A549 (cell line): ENCODE results near the gene PBX1. TPM values are rescaled to one million over a fixed set of nuclear protein-coding genes. Genes with fewer than 3 reads are reported as not detected.

Experiments used
- ATAC-seq, 2 experiments: fragments of 200-7000 bp in 1 of 2; fragments of >200 bp in 1 of 2; cut with Nextera tagmentation in 1 of 2; cut with Tn5 transposase in 1 of 2; 3 replicates each; pipeline versions ENCODE4 v1.8.0 to v1.9.1; 2018 to 2020; ENCODE audit warnings: mild to moderate bottlenecking in 1 of 2, moderate library complexity in 1 of 2
- CTCF ChIA-PET: fragments of 300-600 bp; sonication (Branson Sonifier 250); formaldehyde crosslinking; extraction: SDS; loops from one replicate; lab custom pipeline; 2021; ENCODE audit warnings: antibody characterized with exemption, inconsistent platforms; lab: Yijun Ruan, JAX
- POLR2A ChIA-PET: fragments of 350-600 bp; formaldehyde crosslinking; extraction: SDS; loops from one replicate; lab custom pipeline; 2021; ENCODE audit warnings: antibody characterized with exemption, inconsistent platforms; lab: Yijun Ruan, JAX
- DNase-seq, 2 experiments: peaks; one replicate each; pipeline versions ENCODE4 v3.0.0 to v3.0.0-alpha.2; 2011 to 2016; ENCODE audit warnings: low read depth in 1 of 2, low spot score in 1 of 2
- FAIRE-seq: peaks from 2 replicates; lab custom pipeline; 2011; peaks lifted over from hg19 to GRCh38; lab: Jason Lieb, UNC
- H3K27ac ChIP-seq, 2 experiments: fragments of >200 bp; sonication (Bioruptor Twin); formaldehyde crosslinking; 3 replicates each; pipeline ENCODE4 v1.5.1; 2016 to 2017
- H3K4me1 ChIP-seq: fragments of >200 bp; sonication (Bioruptor Twin); formaldehyde crosslinking; 3 replicates; pipeline ENCODE4 v1.6.1; 2016
- H3K4me2 ChIP-seq: fragments of >200 bp; sonication (Bioruptor Twin); formaldehyde crosslinking; 3 replicates; pipeline ENCODE4 v1.6.1; 2016
- H3K4me3 ChIP-seq: fragments of >200 bp; sonication (Bioruptor Twin); formaldehyde crosslinking; 3 replicates; pipeline ENCODE4 v1.5.1; 2016
- H3K9me3 ChIP-seq: fragments of >200 bp; sonication (Bioruptor Twin); formaldehyde crosslinking; 3 replicates; pipeline ENCODE4 v1.6.1; 2016
- CBX8 ChIP-seq: fragments of 200-600 bp; sonication (generic); IDR thresholded peaks from 2 replicates; pipeline ENCODE4 v1.6.1; 2016
- CHD2 ChIP-seq: fragments of 150-350 bp; IDR thresholded peaks from 2 replicates; pipeline ENCODE4 v1.6.1; 2014; ENCODE audit warnings: low read length; ENCODE audit not compliant: partially characterized antibody
- EHMT2 ChIP-seq: fragments of 200-600 bp; sonication (generic); IDR thresholded peaks from 2 replicates; pipeline ENCODE4 v1.6.1; 2016; ENCODE audit warnings: antibody characterized with exemption, low read depth, mild to moderate bottlenecking, moderate library complexity
- ELK1 ChIP-seq: fragments of 150-350 bp; IDR thresholded peaks from 2 replicates; pipeline ENCODE4 v1.6.1; 2014; ENCODE audit warnings: low read depth, mild to moderate bottlenecking, low read length
- FOSB ChIP-seq: fragments of 250-450 bp; sonication (Bioruptor Pico); IDR thresholded peaks from 2 replicates; pipeline ENCODE4 v1.5.0; 2020; ENCODE audit warnings: mild to moderate bottlenecking, moderate library complexity
- HDAC2 ChIP-seq: fragments of 200-600 bp; sonication (generic); IDR thresholded peaks from 2 replicates; pipeline ENCODE4 v1.6.1; 2016
- HOXB5 ChIP-seq: fragments of 250-450 bp; sonication (Bioruptor Pico); IDR thresholded peaks from 2 replicates; pipeline ENCODE4 v1.5.0; 2020; ENCODE audit warnings: mild to moderate bottlenecking, moderate library complexity
- JUN ChIP-seq, 2 experiments: fragments of >200 bp; sonication (Bioruptor Twin); formaldehyde crosslinking; IDR thresholded peaks; 2 replicates in 1 of 2; 3 replicates in 1 of 2; pipeline ENCODE4 v1.6.1; 2016 to 2017
- JUNB ChIP-seq: fragments of >200 bp; sonication (Bioruptor Twin); formaldehyde crosslinking; IDR thresholded peaks from 2 replicates; pipeline ENCODE4 v1.6.1; 2016
- KDM5A ChIP-seq: fragments of 200-600 bp; sonication (generic); IDR thresholded peaks from 2 replicates; pipeline ENCODE4 v1.6.1; 2016; ENCODE audit warnings: antibody characterized with exemption, mild to moderate bottlenecking
- MAFK ChIP-seq: fragments of 450-650 bp; IDR thresholded peaks from 2 replicates; pipeline ENCODE4 v1.6.1; 2014; ENCODE audit not compliant: partially characterized antibody
- MYC ChIP-seq: IDR thresholded peaks from 2 replicates; pipeline ENCODE4 v1.6.1; 2012; ENCODE audit warnings: mild to moderate bottlenecking, inconsistent platforms, low read length, improper control_type of control experiment, borderline replicate concordance
- NFE2L2 ChIP-seq: fragments of 150-350 bp; conservative IDR thresholded peaks from 2 replicates; pipeline ENCODE4 v1.6.1; 2014; ENCODE audit warnings: low read length
- NPAS2 ChIP-seq: fragments of 250-450 bp; sonication (Bioruptor Pico); IDR thresholded peaks from 2 replicates; pipeline ENCODE4 v1.8.0; 2022; ENCODE audit warnings: mild to moderate bottlenecking, moderate library complexity, borderline replicate concordance
- NR3C1 ChIP-seq: fragments of >200 bp; sonication (Bioruptor Twin); formaldehyde crosslinking; IDR thresholded peaks from 3 replicates; pipeline ENCODE4 v1.6.1; 2017
- PHF8 ChIP-seq: fragments of 200-600 bp; sonication (generic); IDR thresholded peaks from 2 replicates; pipeline ENCODE4 v1.6.1; 2016; ENCODE audit warnings: low read depth, mild to moderate bottlenecking, antibody characterized with exemption, moderate library complexity, borderline replicate concordance
- POLR2A ChIP-seq: IDR thresholded peaks from 2 replicates; pipeline ENCODE4 v1.6.1; 2012; ENCODE audit warnings: mild to moderate bottlenecking, low read length
- RARB ChIP-seq: fragments of 250-450 bp; sonication (Bioruptor Pico); IDR thresholded peaks from 2 replicates; pipeline ENCODE4 v1.8.0; 2021; ENCODE audit warnings: mild to moderate bottlenecking, moderate library complexity
- REST ChIP-seq: fragments of 200-600 bp; sonication (generic); IDR thresholded peaks from 2 replicates; pipeline ENCODE4 v1.6.1; 2016; ENCODE audit warnings: antibody characterized with exemption, mild to moderate bottlenecking, moderate library complexity
- SMC3 ChIP-seq: fragments of >200 bp; sonication (Bioruptor Twin); formaldehyde crosslinking; IDR thresholded peaks from 3 replicates; pipeline ENCODE4 v1.6.1; 2018; ENCODE audit warnings: inconsistent platforms
- TFCP2L1 ChIP-seq: fragments of 250-450 bp; sonication (Bioruptor Pico); IDR thresholded peaks from 2 replicates; pipeline ENCODE4 v1.5.0; 2021; ENCODE audit warnings: mild to moderate bottlenecking
- USF2 ChIP-seq: fragments of 450-650 bp; IDR thresholded peaks from 2 replicates; pipeline ENCODE4 v1.6.1; 2014; ENCODE audit warnings: antibody characterized with exemption
- ZC3H11A ChIP-seq: fragments of 450-650 bp; IDR thresholded peaks from 2 replicates; pipeline ENCODE4 v1.6.1; 2014; ENCODE audit warnings: antibody characterized with exemption, mild to moderate bottlenecking
- ZSCAN20 ChIP-seq: fragments of 250-450 bp; sonication (Bioruptor Pico); IDR thresholded peaks from 2 replicates; pipeline ENCODE4 v1.8.0; 2022; ENCODE audit warnings: mild to moderate bottlenecking, moderate library complexity
- WGBS: methylation state at CpG from one replicate; pipeline ENCODE4 v1.1.6; 2017; ENCODE audit errors: missing lambda C conversion rate; 5-methylcytosine and 5-hydroxymethylcytosine counted together
- polyA plus RNA-seq, 4 experiments: library from polyadenylated mRNA; depleted of rRNA in 3 of 4; stranded (reverse); fragments of >200 nt; fragmentation: RNase III in 1 of 4; extraction: RNeasy Plus Mini Kit Qiagen cat#74134 plus additional on column Dnase treatment in 1 of 4; gene quantifications; 2 replicates in 3 of 4; 3 replicates in 1 of 4; pipeline ENCODE4 v1.2.3, GENCODE V29; 2011 to 2017
- TF ChIP-seq, protein P1 (sequence below): IDR thresholded peaks from 2 replicates; pipeline ENCODE4 v1.6.1; 2012

Gene PBX1
- polyA plus RNA-seq, 2 of the 4 experiments (the other 2 are of a cell fraction): 47.8 to 61.5 TPM

DNA sequence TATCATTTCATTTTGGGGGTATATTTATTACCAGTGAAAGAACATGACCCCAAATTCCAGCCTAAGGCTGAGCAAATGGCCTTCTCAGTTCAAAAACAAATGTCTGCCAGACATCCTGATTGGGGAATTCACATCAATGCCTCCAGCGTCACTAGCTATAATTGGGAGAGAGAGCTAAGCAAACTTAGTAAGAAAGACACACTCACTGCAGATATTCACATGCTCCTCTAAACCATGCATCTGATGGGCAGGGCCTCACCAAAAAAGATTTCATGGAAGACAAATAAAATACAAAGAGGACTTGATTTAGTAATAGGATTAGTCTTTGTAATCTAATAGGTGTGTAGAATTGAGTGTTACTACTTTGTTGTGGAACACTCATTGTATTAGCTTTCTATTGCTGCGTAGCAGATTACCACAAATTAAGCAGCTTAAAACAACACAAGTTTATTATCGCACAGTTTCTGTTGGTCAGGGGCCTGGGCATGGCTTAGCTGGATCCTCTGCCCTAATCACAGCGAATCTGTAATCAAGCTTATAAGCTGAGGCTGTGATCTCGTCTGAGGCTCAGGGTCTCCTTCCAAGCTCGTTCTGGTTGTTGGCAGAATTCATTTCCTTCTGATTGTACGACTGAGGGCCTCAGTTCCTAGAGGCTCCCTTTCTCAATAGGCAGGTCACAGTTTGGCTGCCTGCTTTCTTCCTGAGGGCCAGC lies 243.0 kb downstream of the PBX1 start:
- FAIRE-seq (no peak), ATAC-seq (no peak), DNase-seq (no peak)
- no peak overlapping the region for H3K4me2 ChIP-seq
- H3K27ac ChIP-seq: no peak overlapping the region
- 76% methylated on average over 7 of the region's 7 CpGs for WGBS
- H3K9me3 ChIP-seq: no peaks in the 10 kb centered on the region
- H3K4me3 ChIP-seq: no peak overlapping the region
- peaks cover 20% of the 10 kb centered on the region for H3K4me1 ChIP-seq
- CTCF ChIA-PET: interaction anchor here (3.0 kb wide), 1 partner anchor 15 kb away, joined by 17 read pairs; no protein-coding TSS in a partner anchor
- no peak for TF ChIP-seq ZSCAN20 (CRISPR knock-in tag)
- TF ChIP-seq CBX8: no peak
- no peak for TF ChIP-seq NFE2L2
- TF ChIP-seq EHMT2: no peak
- no peak for TF ChIP-seq MYC
- TF ChIP-seq MAFK: no peak
- no peak for TF ChIP-seq POLR2A
- TF ChIP-seq HOXB5 (CRISPR knock-in tag): no peak
- no peak for TF ChIP-seq REST
- TF ChIP-seq JUNB: no peak
- TF ChIP-seq JUN (IDR thresholded peaks at IDR 0.05): no peak
- no peak for TF ChIP-seq ZC3H11A
- no peak for TF ChIP-seq NPAS2 (CRISPR knock-in tag)
- TF ChIP-seq NR3C1: no peak
- TF ChIP-seq ELK1: no peak
- TF ChIP-seq KDM5A: no peak
- no peak for TF ChIP-seq CHD2
- POLR2A ChIA-PET: no interaction called here

DNA sequence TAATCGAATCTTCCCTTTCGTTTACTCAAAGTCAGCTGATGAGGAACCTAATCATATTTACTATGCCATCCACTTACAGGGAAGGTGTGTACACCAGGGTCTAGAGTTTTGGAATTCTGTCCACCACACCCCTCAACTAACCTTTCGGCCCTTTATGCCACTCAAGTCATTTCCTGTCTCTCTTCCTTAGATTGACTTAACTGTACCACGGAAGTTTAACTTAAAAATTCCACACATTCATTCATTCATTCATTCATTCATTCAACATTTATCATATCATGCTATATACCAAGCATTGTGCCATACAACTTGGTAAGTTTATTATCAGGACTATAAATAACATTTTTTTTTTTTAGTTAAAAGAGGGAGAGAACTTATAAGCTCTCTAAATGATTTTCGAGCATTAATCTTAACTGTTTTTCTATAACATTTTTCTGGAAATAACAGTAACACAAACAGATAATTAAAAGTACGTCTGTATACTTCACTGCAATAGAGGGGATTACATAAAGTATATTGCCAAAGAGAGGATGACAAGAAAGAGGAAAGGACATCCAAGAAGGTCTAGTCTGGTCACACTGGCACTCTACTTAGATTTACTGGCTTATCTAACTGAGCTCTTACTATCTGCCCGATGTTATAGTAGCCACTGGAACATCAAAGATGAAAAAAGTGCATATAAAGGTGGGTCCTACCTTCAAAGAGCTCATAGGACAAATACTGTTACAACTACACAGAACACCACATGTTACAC lies 243.7 kb downstream of the PBX1 start:
- Histone ChIP-seq H3K4me2 (no peak overlapping the region), H3K27ac (no peak overlapping the region), H3K4me3 (no peak overlapping the region), H3K4me1 (peaks cover 20% of the 10 kb centered on the region), H3K9me3 (no peaks in the 10 kb centered on the region)
- no peak for DNase-seq
- ChIA-PET POLR2A (no interaction called here), CTCF (interaction anchor here (0.8 to 3.0 kb wide), 2 partner anchors 15 to 271 kb away, joined by 3 to 17 read pairs; no protein-coding TSS in a partner anchor)
- no peak for ATAC-seq
- TF ChIP-seq HDAC2 (no peak), ELK1 (no peak), FOSB (CRISPR knock-in tag) (no peak), RARB (CRISPR knock-in tag) (no peak), PHF8 (no peak), ZC3H11A (no peak), USF2 (no peak), SMC3 (no peak), ZSCAN20 (CRISPR knock-in tag) (no peak), TFCP2L1 (CRISPR knock-in tag) (no peak)
- TF ChIP-seq, protein P1, sequence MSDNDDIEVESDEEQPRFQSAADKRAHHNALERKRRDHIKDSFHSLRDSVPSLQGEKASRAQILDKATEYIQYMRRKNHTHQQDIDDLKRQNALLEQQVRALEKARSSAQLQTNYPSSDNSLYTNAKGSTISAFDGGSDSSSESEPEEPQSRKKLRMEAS: no peak
- no peak for FAIRE-seq
- 65% methylated on average over 7 of the region's 7 CpGs for WGBS
